Activated T-helper 17 cell treated with anti-CD3 and anti-CD28 coated beads, Interleukin-2, amount 50 U/mL, for 72 hours (primary cell): ENCODE measurements around the gene KRT32. TPM values are rescaled to one million over a fixed set of nuclear protein-coding genes. Genes with fewer than 3 reads are reported as not detected.

Experiments
- ATAC-seq: fragments of 150-1000 bp; cut with Tn5 transposase; replicated peaks from 2 replicates; pipeline ENCODE4 v1.10.0; 2021; ENCODE audit warnings: mild to moderate bottlenecking, moderate library complexity
- H3K27ac Mint-ChIP-seq: one replicate; pipeline ENCODE4 v1.8.0; 2022; ENCODE audit warnings: mixed read lengths
- H3K27me3 Mint-ChIP-seq: one replicate; pipeline ENCODE4 v1.8.0; 2022; ENCODE audit warnings: mixed read lengths
- H3K36me3 Mint-ChIP-seq: one replicate; pipeline ENCODE4 v1.8.0; 2022; ENCODE audit warnings: low read depth, mild to moderate bottlenecking, mixed read lengths
- H3K4me1 Mint-ChIP-seq: one replicate; pipeline ENCODE4 v1.8.0; 2022; ENCODE audit warnings: mixed read lengths
- H3K4me3 Mint-ChIP-seq: one replicate; pipeline ENCODE4 v1.8.0; 2022; ENCODE audit warnings: mild to moderate bottlenecking, mixed read lengths
- H3K9me3 Mint-ChIP-seq: one replicate; pipeline ENCODE4 v1.8.0; 2022; ENCODE audit warnings: mixed read lengths
- total RNA-seq, 2 donors: library from RNA; stranded (reverse); gene quantifications; one replicate each; pipeline ENCODE4 v1.2.3, GENCODE V29; 2022

KRT32 gene
- total RNA-seq, 2 donors from 2014 or later = not detected

GRCh38 chr17:41417576-41418015 is 49.6 kb downstream of the KRT32 start:
- Mint-ChIP-seq H3K36me3 (no peaks in the 10 kb centered on the region), H3K4me3 (no peak overlapping the region), H3K27me3 (no peaks in the 10 kb centered on the region), H3K4me1 (peaks cover 9% of the 10 kb centered on the region), H3K27ac (peak overlapping the region; percentile 23), H3K9me3 (no peaks in the 10 kb centered on the region)
- no peak for ATAC-seq

GRCh38 chr17:41417127-41417526 is 50.1 kb downstream of the KRT32 start:
- Mint-ChIP-seq H3K27me3 (no peaks in the 10 kb centered on the region), H3K4me1 (peaks cover 9% of the 10 kb centered on the region)

DNA sequence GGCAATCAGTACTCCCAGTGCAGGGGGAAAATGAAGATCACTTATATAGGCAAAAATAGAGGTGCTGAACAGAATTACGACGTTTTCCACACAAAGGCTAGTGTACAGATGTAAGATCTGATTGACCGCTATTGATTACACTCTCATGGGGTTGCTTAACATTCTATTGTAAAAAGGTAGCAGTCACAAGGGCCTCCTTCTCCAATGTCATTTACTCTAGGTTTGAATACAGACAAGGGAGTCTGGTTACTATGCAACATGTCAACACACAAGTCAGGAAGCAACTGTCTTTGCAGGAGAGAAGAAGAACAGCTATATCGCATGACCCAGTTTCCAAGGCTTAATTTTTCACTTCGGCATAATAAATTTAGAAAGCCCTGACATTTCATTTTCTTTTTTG is 50.7 kb downstream of the KRT32 start:
- H3K9me3 Mint-ChIP-seq = no peaks in the 10 kb centered on the region
- H3K27me3 Mint-ChIP-seq = no peaks in the 10 kb centered on the region
- H3K27ac Mint-ChIP-seq = no peak overlapping the region
- peaks cover 9% of the 10 kb centered on the region for H3K4me1 Mint-ChIP-seq
- no peak overlapping the region for H3K4me3 Mint-ChIP-seq
- H3K36me3 Mint-ChIP-seq = no peaks in the 10 kb centered on the region
- no peak for ATAC-seq

More at GRCh38 chr17:41417127-41417526, 50.1 kb downstream of the KRT32 start:
- Mint-ChIP-seq H3K27ac (peak overlapping the region; percentile 23), H3K4me3 (no peak overlapping the region), H3K36me3 (no peaks in the 10 kb centered on the region), H3K9me3 (no peaks in the 10 kb centered on the region)
- ATAC-seq = no peak

DNA sequence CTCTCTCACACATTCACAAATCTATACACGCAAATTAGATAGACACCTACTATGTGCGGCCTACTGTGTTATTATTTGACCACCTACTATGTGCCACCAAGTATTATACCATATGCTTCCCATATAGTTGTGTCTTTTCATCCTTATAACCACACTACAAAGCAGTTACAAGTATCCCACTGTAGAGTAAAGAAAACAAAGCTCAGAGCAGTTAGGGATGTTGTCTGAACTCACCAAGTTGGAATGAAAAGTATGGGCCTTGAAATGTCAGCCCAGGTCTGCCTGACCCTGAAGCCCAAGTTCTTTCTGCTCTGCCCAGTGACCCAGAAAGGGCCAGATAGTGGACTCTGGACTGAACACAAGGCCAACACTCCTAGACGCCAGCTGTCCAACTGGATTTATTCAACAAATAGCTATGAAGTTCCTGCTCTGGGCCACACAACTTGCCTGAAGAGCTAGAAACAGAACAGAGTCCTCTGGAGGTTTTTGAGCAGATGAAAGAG is 51.3 kb downstream of the KRT32 start:
- Mint-ChIP-seq H3K36me3 (no peaks in the 10 kb centered on the region), H3K27ac (no peak overlapping the region), H3K4me1 (peaks cover 9% of the 10 kb centered on the region), H3K4me3 (no peak overlapping the region), H3K27me3 (no peaks in the 10 kb centered on the region), H3K9me3 (no peaks in the 10 kb centered on the region)
- ATAC-seq = no peak

GRCh38 chr17:41415411-41415810 is 51.8 kb downstream of the KRT32 start:
- H3K27me3 Mint-ChIP-seq = no peaks in the 10 kb centered on the region
- H3K9me3 Mint-ChIP-seq = no peaks in the 10 kb centered on the region
- H3K4me1 Mint-ChIP-seq = peaks cover 9% of the 10 kb centered on the region
- ATAC-seq = no peak
- no peak overlapping the region for H3K4me3 Mint-ChIP-seq
- H3K27ac Mint-ChIP-seq = no peak overlapping the region
- no peaks in the 10 kb centered on the region for H3K36me3 Mint-ChIP-seq

DNA sequence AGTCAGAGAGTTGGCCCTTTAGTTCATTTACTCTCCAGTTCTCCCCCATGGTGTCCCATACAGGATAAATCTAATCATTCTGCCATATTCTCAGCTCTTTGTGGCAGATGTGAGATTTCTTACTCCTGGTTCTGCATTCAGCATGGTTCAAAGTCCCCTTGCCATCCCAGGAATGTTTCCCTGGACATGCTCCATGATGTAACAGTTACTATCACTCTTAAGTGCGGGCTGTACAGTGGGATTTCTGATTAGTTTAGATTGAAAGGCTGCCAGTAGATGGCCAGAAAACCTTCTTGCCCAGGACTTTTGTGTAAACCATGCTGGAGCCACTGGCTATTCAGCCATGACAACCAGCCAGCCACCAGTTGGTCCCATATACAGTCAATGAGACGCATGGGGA is 53.2 kb downstream of the KRT32 start:
- no peak overlapping the region for H3K4me3 Mint-ChIP-seq
- peak overlapping the region; percentile 17 for H3K27ac Mint-ChIP-seq
- no peak for ATAC-seq
- H3K36me3 Mint-ChIP-seq = no peaks in the 10 kb centered on the region
- H3K4me1 Mint-ChIP-seq = peaks cover 9% of the 10 kb centered on the region
- H3K27me3 Mint-ChIP-seq = no peaks in the 10 kb centered on the region
- no peaks in the 10 kb centered on the region for H3K9me3 Mint-ChIP-seq

- H3K4me3 Mint-ChIP-seq = no peak overlapping the region
- ATAC-seq = no peak
- H3K27ac Mint-ChIP-seq = peak overlapping the region; percentile 17
- H3K4me1 Mint-ChIP-seq = peaks cover 9% of the 10 kb centered on the region
- no peaks in the 10 kb centered on the region for H3K36me3 Mint-ChIP-seq
- no peaks in the 10 kb centered on the region for H3K27me3 Mint-ChIP-seq
- no peaks in the 10 kb centered on the region for H3K9me3 Mint-ChIP-seq
Measured at GRCh38 chr17:41413353-41413957, 53.7 kb downstream of the KRT32 start.

DNA sequence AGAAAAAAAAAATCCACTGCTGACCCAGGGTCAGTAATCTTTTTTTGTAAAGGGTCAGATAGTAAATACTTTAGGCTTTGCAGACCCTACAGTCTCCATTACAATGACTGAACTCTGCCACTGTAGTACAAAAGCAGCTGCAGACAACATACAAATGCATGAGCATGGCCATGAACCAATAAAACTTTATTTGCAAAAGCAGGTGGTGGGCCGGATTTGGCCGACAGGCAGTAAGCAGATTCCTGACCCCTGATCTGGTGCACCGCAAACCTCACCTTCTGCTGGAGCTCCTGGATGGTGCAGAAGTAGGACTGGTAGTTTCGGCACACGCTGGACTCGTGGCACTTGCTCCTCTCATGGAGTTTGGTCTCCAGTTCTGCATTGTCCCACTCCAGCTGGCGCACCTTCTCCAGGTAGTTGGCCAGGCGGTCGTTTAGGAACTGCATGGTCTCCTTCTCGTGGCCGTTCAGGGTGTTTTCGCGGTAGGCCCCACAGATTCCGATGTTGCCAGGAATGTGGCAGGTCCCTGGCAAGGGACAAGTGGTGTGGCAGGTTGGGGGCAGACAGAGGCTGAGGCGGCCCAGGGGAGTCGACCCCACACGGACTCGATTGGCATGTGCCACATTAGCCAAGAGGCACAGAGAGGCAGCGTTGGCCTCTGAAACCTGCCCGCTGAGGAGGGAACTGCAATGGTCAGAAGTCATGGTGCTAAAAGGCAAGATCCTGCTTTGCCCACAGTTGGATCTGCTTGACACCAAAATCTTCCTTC is 55.9 kb downstream of the KRT32 start:
- Mint-ChIP-seq H3K27me3 (no peaks in the 10 kb centered on the region), H3K36me3 (no peaks in the 10 kb centered on the region), H3K9me3 (no peaks in the 10 kb centered on the region), H3K4me3 (no peak overlapping the region), H3K4me1 (no peaks in the 10 kb centered on the region), H3K27ac (no peak overlapping the region)
- ATAC-seq = no peak

Other genes with a start within 250 kb of the KRT32 start
- gene KRTAP9-2, start 240.7 kb downstream of the KRT32 start, total RNA-seq = not detected
- not detected for gene KRTAP9-3, start 234.9 kb downstream of the KRT32 start, total RNA-seq
- not detected for gene KRTAP9-8, start 229.4 kb downstream of the KRT32 start, total RNA-seq
- gene KRTAP9-4, start 217.7 kb downstream of the KRT32 start, total RNA-seq = not detected
- not detected for gene KRTAP9-9, start 212.0 kb downstream of the KRT32 start, total RNA-seq
- not detected for gene KRTAP9-6, start 202.0 kb downstream of the KRT32 start, total RNA-seq
- gene KRTAP9-7, start 191.7 kb downstream of the KRT32 start, total RNA-seq = not detected
- gene KRTAP29-1, start 164.5 kb downstream of the KRT32 start, total RNA-seq = not detected
- gene KRTAP16-1, start 158.1 kb downstream of the KRT32 start, total RNA-seq = under 1 TPM; 0.15 to 0.26 TPM
- gene KRTAP17-1, start 151.7 kb downstream of the KRT32 start, total RNA-seq = not detected
- not detected for gene KRT33A, start 116.6 kb downstream of the KRT32 start, total RNA-seq
- not detected for gene KRT33B, start 97.6 kb downstream of the KRT32 start, total RNA-seq
- not detected for gene KRT34, start 85.1 kb downstream of the KRT32 start, total RNA-seq
- not detected for gene KRT31, start 69.8 kb downstream of the KRT32 start, total RNA-seq
- not detected for gene KRT37, start 42.8 kb downstream of the KRT32 start, total RNA-seq
- not detected for gene KRT38, start 26.4 kb downstream of the KRT32 start, total RNA-seq
- not detected for gene KRT35, start 13.8 kb upstream of the KRT32 start, total RNA-seq
- not detected for gene KRT36, start 22.5 kb upstream of the KRT32 start, total RNA-seq
- gene KRT13, start 38.2 kb upstream of the KRT32 start, total RNA-seq = not detected
- gene KRT15, start 51.5 kb upstream of the KRT32 start, total RNA-seq = not detected
- gene KRT19, start 60.9 kb upstream of the KRT32 start, total RNA-seq = not detected
- not detected for gene KRT9, start 104.7 kb upstream of the KRT32 start, total RNA-seq
- not detected for gene KRT14, start 119.5 kb upstream of the KRT32 start, total RNA-seq
- gene KRT16, start 145.4 kb upstream of the KRT32 start, total RNA-seq = not detected
- 1 to 10 TPM in 1 of 2 donors, under 1 TPM in 1; 0.58 to 2.5 TPM for gene KRT17, start 157.2 kb upstream of the KRT32 start, total RNA-seq
- gene EIF1, start 221.5 kb upstream of the KRT32 start, total RNA-seq = 100 to 1,000 TPM; 925 to 935 TPM
- gene GAST, start 244.9 kb upstream of the KRT32 start, total RNA-seq = not detected